HG02973 (cell line): Measurements from ENCODE around the gene TFAP2C.
"Not testable (repeated sequence)": the region's sequence is repeated elsewhere in the genome, so short reads cannot be mapped to it uniquely, and the experiment has no call there.

Experiments
- ATAC-seq: cut with Tn5 transposase; IDR thresholded peaks from one replicate; pipeline ENCODE4 v1.9.1; 2021; ENCODE audit warnings: moderate library complexity; ENCODE audit not compliant: unreplicated experiment

TFAP2C gene

GRCh38 chr20:56614196-56614595 is 14.9 kb upstream of the TFAP2C start:
- ATAC-seq = no peak

- ATAC-seq = no peak
Observed at GRCh38 chr20:56616716-56617115, 12.4 kb upstream of the TFAP2C start.

- ATAC-seq = no peak
Observed at GRCh38 chr20:56617489-56617888, 11.6 kb upstream of the TFAP2C start.

- ATAC-seq = no peak
Observed at GRCh38 chr20:56621730-56622129, 7.4 kb upstream of the TFAP2C start.

- not testable (repeated sequence) for ATAC-seq
Observed at GRCh38 chr20:56623930-56624329, 5.2 kb upstream of the TFAP2C start.

GRCh38 chr20:56624786-56625681 is 4.1 kb upstream of the TFAP2C start:
- ATAC-seq = no peak

- ATAC-seq = no peak
Observed at GRCh38 chr20:56625837-56626236, 3.3 kb upstream of the TFAP2C start.

- no peak for ATAC-seq
Observed at GRCh38 chr20:56626367-56627121, 2.6 kb upstream of the TFAP2C start.

- ATAC-seq = no peak
Observed at GRCh38 chr20:56627122-56628014, 1.7 kb upstream of the TFAP2C start.

- ATAC-seq = no peak
Observed at GRCh38 chr20:56628015-56628872, 862 bp upstream of the TFAP2C start.

GRCh38 chr20:56629464-56630085 is 469 bp downstream of the TFAP2C start:
- ATAC-seq = no peak

- ATAC-seq = no peak
Observed at GRCh38 chr20:56630086-56630493, 984 bp downstream of the TFAP2C start.

GRCh38 chr20:56630506-56631317 is 1.6 kb downstream of the TFAP2C start:
- ATAC-seq = no peak

- no peak for ATAC-seq
Observed at GRCh38 chr20:56631318-56631989, 2.3 kb downstream of the TFAP2C start.

- ATAC-seq = no peak
Observed at GRCh38 chr20:56631990-56632327, 2.9 kb downstream of the TFAP2C start.

- no peak for ATAC-seq
Observed at GRCh38 chr20:56634307-56634706, 5.2 kb downstream of the TFAP2C start.

- ATAC-seq = no peak
Observed at GRCh38 chr20:56634735-56635385, 5.8 kb downstream of the TFAP2C start.

GRCh38 chr20:56636716-56637115 is 7.6 kb downstream of the TFAP2C start:
- no peak for ATAC-seq
